Right lobe of liver (tissue), 6 donors: Measurements from ENCODE around the gene IRF2. TPM values are rescaled to one million over a fixed set of nuclear protein-coding genes. Genes with fewer than 3 reads are reported as not detected.

ENCODE experiments used
- ATAC-seq, 4 donors: fragments of 200-7000 bp; cut with Tn5 transposase; one replicate each; pipeline ENCODE4 v1.9.1; 2020; ENCODE audit warnings: mild to moderate bottlenecking in 4 of 4, moderate library complexity in 4 of 4
- DNase-seq, 3 donors: peaks; one replicate each; pipeline ENCODE4 v3.0.0-alpha.2; 2020
- H3K27ac ChIP-seq, 3 donors: fragments of 200-600 bp; one replicate each; pipeline ENCODE4 v1.8.0; 2022
- H3K27me3 ChIP-seq, 2 donors: fragments of 200-600 bp; one replicate each; pipeline ENCODE4 v1.8.0; 2022
- H3K36me3 ChIP-seq, 4 donors: fragments of 200-600 bp; sonication (generic) in 1 of 4; one replicate each; pipeline versions ENCODE4 v1.5.1 to v1.8.0; 2017 to 2022; ENCODE audit warnings: control low read depth in 1 of 4
- H3K4me1 ChIP-seq, 4 donors: fragments of 200-600 bp; sonication (generic) in 1 of 4; one replicate each; pipeline versions ENCODE4 v1.5.1 to v1.8.0; 2017 to 2022; ENCODE audit warnings: control low read depth in 1 of 4
- H3K4me3 ChIP-seq, 3 donors: fragments of 200-600 bp; one replicate each; pipeline ENCODE4 v1.8.0; 2022
- H3K9me3 ChIP-seq, 4 donors: fragments of 200-600 bp; sonication (generic) in 1 of 4; one replicate each; pipeline versions ENCODE4 v1.5.1 to v1.8.0; 2017 to 2022; ENCODE audit warnings: control low read depth in 1 of 4
- POLR2A ChIP-seq: fragments of 450-650 bp; IDR thresholded peaks from one replicate; pipeline ENCODE4 v1.6.1; 2017; ENCODE audit warnings: antibody characterized with exemption, mild to moderate bottlenecking
- WGBS: methylation state at CpG from one replicate; pipeline ENCODE4 v1.1.6; 2018; ENCODE audit warnings: low coverage, low lambda C conversion rate; ENCODE audit not compliant: insufficient coverage; ENCODE audit errors: missing lambda C conversion rate; 5-methylcytosine and 5-hydroxymethylcytosine counted together
- intact Hi-C, 2 donors: fragments of 100-400 bp; cut with DNase I; formaldehyde crosslinking; loops; one replicate each; pipeline versions ENCODE4 v1.11.2 to v1.14.1; 2022
- total RNA-seq, 6 experiments: library from RNA; depleted of rRNA in 2 of 6; stranded (reverse); fragments of >200 nt in 2 of 6; fragmentation: NEBNext Ultra II Directional in 3 of 6; extraction: Animal tissue kit (Norgen Biotek cat#: 25700) in 3 of 6; gene quantifications; one replicate each; pipeline versions ENCODE4 v1.1.0 to v1.2.4, GENCODE V29; 2016 to 2023
- TF ChIP-seq, protein P1 (sequence below), 4 donors: fragments of 200-600 bp in 3 of 4; fragments of 450-650 bp in 1 of 4; IDR thresholded peaks; one replicate each; pipeline versions ENCODE4 v1.5.1 to v1.8.0; 2016 to 2022; ENCODE audit warnings: antibody characterized with exemption in 4 of 4, mild to moderate bottlenecking in 2 of 4
- donor health status: DM: no; HTN: yes; CAD: no.
- donor health status: DM: no; HTN: no; CAD: no.
- donor health status: DM: no; HTN: no; CAD: no.
- donor health status: DM: no; HTN: yes; CAD: no.
- donor health status: DM: no; HTN: yes; CAD: no.

The IRF2 gene
- total RNA-seq, 6 experiments from 2014 or later: 16.9 to 29.0 (median 21.3) TPM

DNA sequence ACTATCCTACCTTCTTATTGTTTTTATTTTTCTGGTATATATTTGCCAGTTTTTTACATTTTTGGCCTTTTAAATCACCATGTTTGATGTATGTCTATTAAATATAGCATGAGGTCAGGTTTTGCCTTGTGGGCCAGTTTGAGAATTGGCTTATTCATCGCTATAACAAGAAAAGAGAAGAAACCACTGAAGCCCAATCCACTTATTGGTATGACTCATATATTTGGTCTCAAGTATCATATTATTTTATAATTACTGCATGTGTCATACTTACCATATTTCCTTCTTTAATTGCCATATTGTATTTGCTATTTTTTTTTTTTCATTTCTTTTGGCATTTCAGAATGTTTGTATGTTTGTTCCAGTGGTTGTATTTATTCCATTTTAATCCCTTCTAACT lies 99.3 kb downstream of the IRF2 start:
- intact Hi-C loops: no loop called here
- Histone ChIP-seq H3K36me3 (no peaks in the 10 kb centered on the region), H3K4me3 (no peak overlapping the region), H3K4me1 (peaks cover 0 to 10% (median 3%) of the 10 kb centered on the region in 4 donors), H3K27me3 (no peaks in the 10 kb centered on the region), H3K27ac (no peak overlapping the region), H3K9me3 (no peaks in the 10 kb centered on the region)
- DNase-seq (no peak), ATAC-seq (no peak)
- 76% methylated on average over 1 of the region's 1 CpG for WGBS
- TF ChIP-seq, protein P1, sequence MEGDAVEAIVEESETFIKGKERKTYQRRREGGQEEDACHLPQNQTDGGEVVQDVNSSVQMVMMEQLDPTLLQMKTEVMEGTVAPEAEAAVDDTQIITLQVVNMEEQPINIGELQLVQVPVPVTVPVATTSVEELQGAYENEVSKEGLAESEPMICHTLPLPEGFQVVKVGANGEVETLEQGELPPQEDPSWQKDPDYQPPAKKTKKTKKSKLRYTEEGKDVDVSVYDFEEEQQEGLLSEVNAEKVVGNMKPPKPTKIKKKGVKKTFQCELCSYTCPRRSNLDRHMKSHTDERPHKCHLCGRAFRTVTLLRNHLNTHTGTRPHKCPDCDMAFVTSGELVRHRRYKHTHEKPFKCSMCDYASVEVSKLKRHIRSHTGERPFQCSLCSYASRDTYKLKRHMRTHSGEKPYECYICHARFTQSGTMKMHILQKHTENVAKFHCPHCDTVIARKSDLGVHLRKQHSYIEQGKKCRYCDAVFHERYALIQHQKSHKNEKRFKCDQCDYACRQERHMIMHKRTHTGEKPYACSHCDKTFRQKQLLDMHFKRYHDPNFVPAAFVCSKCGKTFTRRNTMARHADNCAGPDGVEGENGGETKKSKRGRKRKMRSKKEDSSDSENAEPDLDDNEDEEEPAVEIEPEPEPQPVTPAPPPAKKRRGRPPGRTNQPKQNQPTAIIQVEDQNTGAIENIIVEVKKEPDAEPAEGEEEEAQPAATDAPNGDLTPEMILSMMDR (IDR thresholded peaks at IDR 0.05): no peak
- no peak for TF ChIP-seq POLR2A

DNA sequence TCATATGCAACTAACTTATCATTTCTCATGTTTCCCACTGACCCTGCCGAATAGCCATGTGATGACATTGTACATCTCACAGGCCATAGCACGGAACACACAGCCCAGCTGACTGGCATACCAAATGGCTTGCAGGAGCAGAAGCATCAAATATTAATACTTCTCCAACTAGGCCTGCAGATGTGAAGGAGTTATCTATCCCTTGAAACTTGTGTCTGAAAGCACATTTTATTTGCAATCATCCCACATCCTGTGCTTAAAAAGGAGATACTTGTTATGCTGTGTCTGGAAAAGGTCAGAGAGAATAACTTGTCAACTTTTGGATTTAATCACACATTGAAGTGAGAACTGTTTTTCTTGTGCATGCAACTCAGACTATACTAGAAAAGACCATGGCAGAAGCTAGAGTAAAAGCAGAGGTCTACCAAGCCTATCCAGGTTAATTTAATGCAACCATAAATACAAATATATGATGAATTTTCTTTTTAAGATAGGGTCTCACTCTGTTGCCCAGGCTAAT lies 100.4 kb downstream of the IRF2 start:
- TF ChIP-seq POLR2A: no peak
- TF ChIP-seq, protein P1 (IDR thresholded peaks at IDR 0.05): no peak
- ATAC-seq: no peak

DNA sequence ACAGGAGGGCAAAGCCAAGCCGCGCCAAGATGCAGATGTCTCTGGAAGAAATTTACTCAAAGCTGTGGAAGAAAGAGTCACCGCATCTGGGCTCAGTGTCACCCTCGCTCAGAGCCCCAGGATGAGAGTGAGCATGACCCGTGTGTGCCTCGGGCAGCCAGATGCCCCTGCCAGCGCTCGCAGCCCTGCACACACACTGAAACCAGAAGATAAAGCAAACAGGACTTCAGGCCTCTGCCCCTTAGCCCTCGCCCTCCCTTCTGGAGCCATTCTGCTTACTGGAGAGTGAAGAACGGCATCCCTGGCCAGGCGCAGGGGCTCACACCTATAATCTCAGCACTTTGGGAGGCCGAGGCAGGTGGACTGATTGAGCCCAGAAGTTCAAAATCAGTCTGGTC lies 103.0 kb downstream of the IRF2 start:
- intact Hi-C loops: no loop called here
- H3K36me3 ChIP-seq: no peaks in the 10 kb centered on the region

More for the DNA sequence above, 100.4 kb downstream of the IRF2 start:
- Histone ChIP-seq H3K36me3 (no peaks in the 10 kb centered on the region), H3K4me3 (no peak overlapping the region), H3K4me1 (peaks cover 0 to 10% (median 3%) of the 10 kb centered on the region in 4 donors), H3K27ac (no peak overlapping the region), H3K9me3 (no peaks in the 10 kb centered on the region), H3K27me3 (no peaks in the 10 kb centered on the region)
- 81% methylated on average over 2 of the region's 2 CpGs for WGBS
- DNase-seq: no peak
- intact Hi-C loops: no loop called here

DNA sequence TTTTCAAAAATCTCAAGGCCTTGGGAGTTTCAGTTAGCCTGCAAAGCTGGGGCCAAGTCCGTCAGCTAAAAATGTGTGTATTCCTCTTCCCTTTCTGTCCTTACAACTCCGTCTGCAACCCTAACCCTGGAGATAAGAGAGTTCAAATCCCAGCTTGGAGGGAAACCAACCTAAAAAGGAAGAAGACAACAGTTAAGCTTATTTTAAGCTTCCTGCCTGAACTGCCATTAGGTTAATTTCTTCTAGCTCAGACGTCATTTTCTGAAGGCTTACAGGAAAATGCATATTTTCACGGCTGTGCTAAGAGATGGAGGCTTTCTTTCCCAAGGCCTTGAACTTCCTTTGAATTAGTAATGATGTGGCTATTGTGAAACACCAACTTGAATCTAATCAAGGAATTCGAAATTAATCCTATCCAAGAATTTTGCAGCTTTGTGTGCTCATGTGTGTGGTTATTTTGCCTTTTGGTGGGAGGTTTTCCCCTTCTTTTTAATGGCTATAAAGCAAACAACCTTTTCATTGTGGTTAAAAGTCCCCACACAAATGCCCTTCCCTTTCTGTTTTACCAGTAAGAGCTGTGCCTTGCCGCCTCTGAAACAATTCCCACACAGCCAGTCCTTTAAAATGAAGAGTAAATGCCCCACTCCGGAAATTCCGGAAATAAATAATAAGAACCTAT lies 103.5 kb downstream of the IRF2 start:
- WGBS: 45% methylated on average over 8 of the region's 8 CpGs
- TF ChIP-seq, protein P1 (IDR thresholded peaks at IDR 0.05): no peak
- no peak for TF ChIP-seq POLR2A
- intact Hi-C loops: no loop called here
- Histone ChIP-seq H3K4me3 (no peak overlapping the region), H3K9me3 (no peaks in the 10 kb centered on the region), H3K4me1 (peaks cover 0 to 10% (median 3%) of the 10 kb centered on the region in 4 donors), H3K27ac (peak overlapping the region; percentile 51 to 77 (median 56)), H3K27me3 (no peaks in the 10 kb centered on the region), H3K36me3 (no peaks in the 10 kb centered on the region)
- peak; percentile 54 to 73 (median 64) for ATAC-seq
- DNase-seq: no peak

More for the DNA sequence above, 103.0 kb downstream of the IRF2 start:
- Histone ChIP-seq H3K4me3 (no peak overlapping the region), H3K4me1 (peaks cover 0 to 10% (median 3%) of the 10 kb centered on the region in 4 donors), H3K27ac (peak overlapping the region; percentile 51 to 77 (median 56)), H3K27me3 (no peaks in the 10 kb centered on the region), H3K9me3 (no peaks in the 10 kb centered on the region)
- WGBS: 43% methylated on average over 7 of the region's 12 CpGs
- DNase-seq (peak in 1 of 3 donors; percentile 67), ATAC-seq (peak; percentile 67 to 94 (median 88))
- TF ChIP-seq POLR2A: no peak
- TF ChIP-seq, protein P1 (IDR thresholded peaks at IDR 0.05): no peak
